Thyroid gland (tissue), 4 donors: ENCODE results near the gene UCHL5.

Source experiments
- POLR2A ChIP-seq, 2 donors: fragments of 450-650 bp; IDR thresholded peaks; one replicate each; pipeline ENCODE4 v1.6.1; 2017; ENCODE audit warnings: antibody characterized with exemption in 2 of 2, mild to moderate bottlenecking in 2 of 2, moderate library complexity in 1 of 2
- TF ChIP-seq, protein P1 (sequence below), 6 experiments: fragments of 200-600 bp in 3 of 6; fragments of 450-650 bp in 3 of 6; sonication (generic) in 3 of 6; IDR thresholded peaks; one replicate each; pipeline ENCODE4 v1.5.1; 2016 to 2019; ENCODE audit warnings: antibody characterized with exemption in 6 of 6, mild to moderate bottlenecking in 2 of 6, inconsistent platforms in 1 of 6, moderate library complexity in 1 of 6

DNA sequence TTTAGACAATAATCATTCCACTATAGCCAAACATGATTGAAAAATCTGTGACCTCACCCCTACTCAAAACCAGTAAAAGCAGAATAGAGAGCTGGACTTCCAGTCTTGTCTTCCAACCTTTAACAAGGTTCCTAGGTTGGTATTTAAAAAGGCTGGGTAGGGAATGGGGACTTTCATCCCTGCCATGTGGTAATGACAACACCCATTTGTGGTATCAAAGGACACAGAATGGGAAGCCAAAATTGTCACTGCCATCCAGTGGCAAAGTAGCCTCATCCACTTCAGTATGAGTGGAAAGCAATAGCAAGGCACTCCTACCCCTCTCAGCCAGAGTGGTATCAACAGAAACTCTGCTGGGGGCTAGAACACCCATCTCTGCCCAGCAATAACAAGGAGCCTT is 33.9 kb downstream of the UCHL5 start:
- TF ChIP-seq, protein P1, sequence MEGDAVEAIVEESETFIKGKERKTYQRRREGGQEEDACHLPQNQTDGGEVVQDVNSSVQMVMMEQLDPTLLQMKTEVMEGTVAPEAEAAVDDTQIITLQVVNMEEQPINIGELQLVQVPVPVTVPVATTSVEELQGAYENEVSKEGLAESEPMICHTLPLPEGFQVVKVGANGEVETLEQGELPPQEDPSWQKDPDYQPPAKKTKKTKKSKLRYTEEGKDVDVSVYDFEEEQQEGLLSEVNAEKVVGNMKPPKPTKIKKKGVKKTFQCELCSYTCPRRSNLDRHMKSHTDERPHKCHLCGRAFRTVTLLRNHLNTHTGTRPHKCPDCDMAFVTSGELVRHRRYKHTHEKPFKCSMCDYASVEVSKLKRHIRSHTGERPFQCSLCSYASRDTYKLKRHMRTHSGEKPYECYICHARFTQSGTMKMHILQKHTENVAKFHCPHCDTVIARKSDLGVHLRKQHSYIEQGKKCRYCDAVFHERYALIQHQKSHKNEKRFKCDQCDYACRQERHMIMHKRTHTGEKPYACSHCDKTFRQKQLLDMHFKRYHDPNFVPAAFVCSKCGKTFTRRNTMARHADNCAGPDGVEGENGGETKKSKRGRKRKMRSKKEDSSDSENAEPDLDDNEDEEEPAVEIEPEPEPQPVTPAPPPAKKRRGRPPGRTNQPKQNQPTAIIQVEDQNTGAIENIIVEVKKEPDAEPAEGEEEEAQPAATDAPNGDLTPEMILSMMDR (IDR thresholded peaks at IDR 0.05) = no peak
- no peak for TF ChIP-seq POLR2A (IDR thresholded peaks at IDR 0.05)
